ENCODE data around the gene TNNI3.
"Not testable (repeated sequence)": the region's sequence is repeated elsewhere in the genome, so short reads cannot be mapped to it uniquely, and the experiment has no call there.

Gene TNNI3

DNA sequence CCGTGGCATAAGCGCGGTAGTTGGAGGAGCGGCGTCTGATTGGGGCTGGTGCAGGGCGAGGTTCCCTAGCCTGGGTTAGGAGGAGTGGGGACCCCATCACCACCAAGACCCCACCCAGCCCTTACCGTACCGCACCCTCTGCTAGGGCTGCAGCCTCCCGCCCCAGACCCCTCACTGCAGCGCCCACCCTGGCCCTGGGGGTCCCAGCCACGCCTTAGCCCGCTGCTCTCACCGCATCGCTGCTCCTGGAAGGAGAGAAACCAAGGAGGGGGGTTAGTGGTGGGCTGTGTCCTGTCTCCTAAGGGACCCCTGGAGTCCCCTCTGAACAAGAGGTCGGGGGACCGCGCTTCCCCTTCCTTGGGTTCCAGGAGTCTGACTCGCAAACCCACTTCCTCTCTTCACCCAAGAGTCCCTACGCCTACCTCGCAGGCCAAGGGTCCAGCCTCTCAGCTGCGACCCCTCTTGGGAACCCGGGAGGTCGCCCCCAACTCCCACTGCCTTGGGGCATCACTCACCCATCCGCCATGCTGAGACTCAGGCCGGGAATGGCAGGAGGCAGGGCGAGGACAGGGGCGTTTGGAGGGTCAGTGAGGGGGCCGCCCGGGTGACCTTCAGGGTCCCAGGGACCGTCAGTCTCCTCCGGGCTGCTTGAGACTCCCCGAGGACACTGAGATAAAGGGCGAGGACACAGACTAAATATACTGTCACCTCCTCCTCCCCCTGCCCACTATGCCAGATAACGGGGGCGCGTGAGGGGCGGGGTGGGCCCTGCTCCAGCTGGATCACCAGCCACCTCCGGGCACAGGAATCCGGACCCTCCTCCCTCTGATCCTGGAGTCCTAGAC is at the start of gene TNNI3:
Gene TNNI3, minus strand, starts transcription at position 669 of the 845 bp plus-strand sequence. Its CDS starts 143 bp downstream, at position 526.
- no peak for DNase-seq (ENCODE audit: low read depth)

DNA sequence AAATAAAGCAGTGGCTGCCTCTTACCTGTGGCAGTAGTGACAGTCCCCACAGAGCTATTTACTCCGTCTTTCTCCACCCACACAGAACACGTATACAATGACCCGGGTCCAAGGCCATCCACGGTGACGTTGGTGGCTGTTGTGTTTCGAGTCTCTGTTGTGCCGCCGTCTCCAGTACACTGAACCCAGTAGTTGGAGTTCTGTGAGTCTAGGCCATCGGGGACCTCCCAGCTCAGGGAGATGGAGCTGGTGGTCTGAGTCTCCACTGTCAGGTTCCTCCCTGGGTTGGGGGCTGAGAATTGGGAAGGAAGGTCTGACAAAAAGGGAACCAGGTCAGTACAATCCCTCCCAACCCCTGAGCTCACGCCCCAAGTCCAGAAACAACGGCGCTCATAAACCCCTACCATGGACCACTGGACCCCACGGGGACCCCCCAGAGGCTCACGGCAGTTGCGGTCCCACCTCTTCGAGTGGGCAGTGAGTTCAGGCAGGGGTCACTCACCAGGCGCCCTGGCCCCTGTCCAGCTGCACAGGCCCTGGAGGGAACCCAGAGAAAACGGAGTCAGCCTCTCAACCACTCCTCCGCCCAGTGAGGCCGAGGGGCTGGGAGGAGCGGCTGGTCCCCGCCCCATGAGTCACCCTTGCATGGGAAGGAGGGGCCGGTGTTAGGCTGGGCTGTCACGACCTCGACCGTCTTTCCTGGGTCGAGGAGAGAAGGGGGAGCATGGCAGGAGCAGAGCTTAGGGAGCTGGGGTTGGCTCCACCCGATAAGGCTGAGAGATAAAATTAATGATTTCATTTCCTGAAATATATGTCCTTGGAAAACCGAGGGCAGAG is 49.4 kb upstream of the TNNI3 start:
- no peak for DNase-seq (ENCODE audit: low read depth)

DNA sequence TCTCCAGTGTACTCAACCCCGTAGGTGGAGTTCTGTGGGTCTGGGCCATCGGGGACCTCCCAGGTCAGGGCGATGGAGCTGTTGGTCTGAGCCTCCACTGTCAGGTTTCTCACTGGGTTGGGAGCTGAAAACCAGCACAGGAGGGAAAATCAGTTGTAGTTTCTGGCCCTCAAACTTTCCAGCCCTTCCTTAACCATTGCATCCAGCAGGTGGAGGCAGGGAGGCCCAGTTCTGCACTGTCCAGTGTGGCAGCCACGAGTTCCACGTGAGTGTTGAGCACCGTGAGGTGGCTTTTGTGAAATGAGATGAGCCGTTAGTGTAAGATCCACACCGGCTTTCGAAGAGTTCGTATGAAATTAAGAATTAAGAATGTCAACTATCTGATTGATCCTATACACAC is 44.7 kb upstream of the TNNI3 start:
- not testable (repeated sequence) for DNase-seq (ENCODE audit: low read depth)

DNA sequence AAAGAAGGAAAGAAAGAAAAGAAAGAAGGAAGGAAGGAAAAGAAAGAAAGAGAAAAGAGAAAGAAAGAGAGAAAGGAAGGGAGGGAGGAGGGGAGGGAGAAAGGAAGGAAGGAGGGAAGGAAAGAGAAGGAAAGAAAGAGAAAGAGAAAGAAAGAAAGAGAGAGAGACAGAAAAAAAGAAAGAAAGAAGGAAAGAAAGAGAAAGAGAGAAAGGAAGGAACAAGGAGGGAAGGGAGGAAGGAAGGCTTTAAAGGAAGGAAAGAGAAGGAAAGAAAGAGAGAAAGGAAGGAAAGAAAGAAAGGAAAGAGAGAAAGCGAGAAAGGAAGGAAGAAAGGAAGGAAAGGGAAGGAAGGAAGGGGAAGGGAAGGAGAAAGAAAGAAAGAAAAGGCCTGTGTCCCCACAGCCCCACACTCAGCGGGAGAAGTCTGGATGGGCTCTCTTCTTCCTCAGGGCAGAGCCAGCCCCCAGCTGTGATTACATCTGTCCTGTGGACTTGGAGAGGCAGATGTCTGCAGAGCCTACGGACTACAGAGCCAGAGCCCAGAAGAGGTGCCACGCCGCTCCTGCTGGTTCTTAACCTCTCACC is 42.2 kb upstream of the TNNI3 start:
- no peak for DNase-seq (ENCODE audit: low read depth)

DNA sequence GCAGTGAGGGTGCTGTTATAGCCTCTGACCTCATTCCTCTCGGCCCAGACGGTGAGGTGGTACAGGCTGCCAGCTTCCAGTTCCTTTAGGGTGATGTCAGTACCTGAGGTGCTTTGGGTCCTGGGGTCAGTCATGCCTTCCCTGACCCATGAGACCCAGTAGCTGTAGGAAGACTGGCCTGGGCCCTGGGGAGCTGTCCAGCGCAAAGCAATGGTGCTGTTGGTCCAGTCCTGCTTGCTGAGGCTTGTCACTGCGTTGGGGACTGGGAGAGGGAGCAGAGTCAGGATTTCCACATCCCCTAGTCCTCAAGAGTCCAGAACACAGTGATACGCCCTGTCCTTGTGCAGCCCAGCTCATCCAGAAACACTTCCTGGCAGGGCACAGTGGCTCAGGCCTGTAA is 41.1 kb upstream of the TNNI3 start:
- DNase-seq (ENCODE audit: low read depth): no peak

DNA sequence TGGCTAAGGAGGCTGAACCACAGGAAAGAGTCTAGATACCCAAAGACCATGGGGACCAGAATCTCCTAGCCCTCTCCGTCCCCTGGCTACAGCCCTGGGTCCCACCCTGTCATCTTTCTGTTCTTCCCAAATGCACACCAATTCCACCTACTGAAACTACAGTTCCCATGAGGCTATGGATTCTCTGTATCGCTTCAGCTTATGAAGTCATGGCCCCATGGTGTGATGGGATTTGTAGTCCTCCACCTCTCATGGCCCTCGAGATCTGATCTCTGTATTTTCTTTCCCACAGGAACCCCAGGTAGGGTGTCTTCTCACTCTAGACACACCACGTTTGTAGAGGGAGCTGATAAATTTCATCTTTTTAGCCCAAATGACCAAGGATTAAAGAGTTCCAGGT is 40.0 kb upstream of the TNNI3 start:
- no peak for DNase-seq (ENCODE audit: low read depth)

DNA sequence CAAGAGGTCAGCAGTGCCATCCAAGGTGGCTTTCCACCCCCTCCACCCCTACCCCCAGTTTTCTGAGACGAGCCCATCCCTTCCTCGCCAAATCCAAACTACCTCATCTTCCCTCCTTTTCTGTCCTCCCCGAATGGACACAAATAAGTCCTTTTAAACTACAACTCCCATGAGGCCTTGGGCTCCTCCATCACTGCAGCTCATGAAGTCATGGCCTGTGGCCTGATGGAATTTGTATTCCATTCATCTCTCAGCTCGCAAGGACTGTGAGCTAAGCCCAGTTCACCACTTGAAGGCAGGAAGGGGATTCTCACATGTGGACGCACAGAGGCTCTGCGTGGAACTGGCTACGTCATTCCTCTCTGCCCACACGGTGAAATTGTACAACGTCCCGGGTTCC is 39.3 kb upstream of the TNNI3 start:
- DNase-seq (ENCODE audit: low read depth): no peak

DNA sequence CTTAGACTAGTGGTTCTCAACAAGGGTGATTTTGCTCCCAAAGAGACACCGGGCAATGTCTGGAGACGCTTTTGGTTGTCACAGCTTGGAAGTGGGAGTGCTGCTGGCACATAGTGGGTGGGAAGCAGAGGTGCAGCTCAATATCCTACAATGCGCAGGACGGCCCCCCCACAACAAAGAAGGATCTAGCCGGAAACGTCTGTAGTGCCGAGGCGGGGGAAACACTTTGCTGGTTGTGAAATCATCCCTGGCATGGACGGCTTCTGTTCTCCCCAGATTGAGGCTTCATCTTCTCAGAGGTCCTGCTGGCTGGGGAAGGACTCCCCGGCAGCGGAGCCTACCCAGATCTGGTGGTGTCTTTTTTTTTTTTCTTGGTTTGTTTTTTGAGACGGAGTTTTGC is 35.9 kb upstream of the TNNI3 start:
- no peak for DNase-seq (ENCODE audit: low read depth)

DNA sequence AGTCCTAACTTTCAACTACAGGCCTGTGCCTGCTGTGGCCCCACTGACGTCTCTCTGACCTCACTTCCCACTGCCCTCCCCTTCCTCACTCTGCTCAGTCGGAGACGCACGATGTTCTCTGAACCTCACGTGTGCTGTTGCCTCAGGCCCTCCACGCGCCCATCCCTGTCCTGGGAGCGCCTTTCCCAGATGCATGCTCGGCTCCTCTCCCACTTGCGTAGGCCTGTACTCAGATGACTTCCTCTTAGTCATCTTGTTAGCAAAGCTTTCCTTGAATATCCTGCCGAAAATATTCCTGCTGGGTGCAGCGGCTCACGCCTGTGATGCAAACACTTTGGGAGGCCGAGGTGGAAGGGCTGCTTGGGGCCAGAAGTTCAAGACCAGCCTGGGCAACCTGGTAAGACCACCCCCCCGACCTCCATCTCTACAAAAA is 31.9 kb upstream of the TNNI3 start:
- DNase-seq (ENCODE audit: low read depth): no peak

DNA sequence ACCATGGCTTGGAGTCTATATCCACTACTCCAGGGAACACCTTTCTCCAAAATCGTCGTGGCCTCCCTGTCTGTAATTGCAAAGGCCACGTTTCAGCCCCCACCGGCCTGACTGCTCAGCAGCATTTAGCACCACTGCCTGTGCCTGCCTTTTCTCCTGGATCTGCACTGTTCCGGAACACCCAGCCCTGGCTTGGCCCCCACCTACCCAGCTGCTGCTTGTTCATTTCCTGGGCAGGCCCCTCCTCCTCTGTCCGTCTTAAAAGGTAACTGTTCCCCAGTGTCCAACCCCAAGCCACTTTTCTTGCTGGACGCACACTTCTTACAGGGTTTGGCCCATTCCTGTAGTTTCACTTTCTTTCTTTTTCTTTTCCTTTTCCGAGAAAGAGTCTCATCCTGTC is 31.1 kb upstream of the TNNI3 start:
- DNase-seq (ENCODE audit: low read depth): no peak

DNA sequence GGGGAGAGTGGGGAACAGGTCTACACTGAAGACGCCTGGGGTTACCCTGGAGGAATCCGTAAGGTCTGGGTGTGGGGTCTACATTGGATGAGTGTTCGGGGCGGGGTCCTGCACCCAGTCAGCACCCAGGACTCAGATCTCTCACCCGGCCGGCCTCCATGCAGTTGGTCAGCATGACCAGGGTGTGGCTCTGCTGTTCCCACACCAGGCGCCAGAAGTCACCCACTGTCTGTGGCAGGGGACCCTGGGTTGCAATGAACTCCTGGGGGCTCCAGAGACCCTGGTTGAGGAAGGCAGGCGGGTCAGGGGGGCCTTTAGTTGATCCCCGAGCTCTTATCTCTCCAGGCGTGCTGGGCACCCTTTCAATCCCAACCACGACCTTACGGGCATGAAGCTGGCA is 28.5 kb upstream of the TNNI3 start:
- DNase-seq (ENCODE audit: low read depth): no peak

DNA sequence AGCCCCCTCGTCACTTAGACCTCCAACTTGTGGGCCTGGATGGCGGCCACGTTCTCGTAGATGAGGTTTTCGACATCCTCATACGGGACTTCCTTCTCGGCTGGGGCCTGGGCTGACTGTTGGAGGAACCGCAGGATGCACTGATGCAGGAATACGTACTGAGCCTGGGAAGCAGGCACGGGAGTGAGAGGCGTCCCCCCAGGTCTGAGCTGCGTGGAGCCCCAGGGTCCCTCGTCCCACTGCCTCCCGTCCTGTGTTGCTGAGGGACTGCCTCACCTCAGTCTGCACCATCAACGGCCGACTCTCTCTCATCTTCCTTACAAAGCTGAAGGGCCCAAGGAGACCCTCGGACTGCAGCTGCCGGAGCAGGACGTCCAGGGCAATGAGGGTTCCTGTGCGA is 24.2 kb upstream of the TNNI3 start:
- DNase-seq (ENCODE audit: low read depth): no peak

DNA sequence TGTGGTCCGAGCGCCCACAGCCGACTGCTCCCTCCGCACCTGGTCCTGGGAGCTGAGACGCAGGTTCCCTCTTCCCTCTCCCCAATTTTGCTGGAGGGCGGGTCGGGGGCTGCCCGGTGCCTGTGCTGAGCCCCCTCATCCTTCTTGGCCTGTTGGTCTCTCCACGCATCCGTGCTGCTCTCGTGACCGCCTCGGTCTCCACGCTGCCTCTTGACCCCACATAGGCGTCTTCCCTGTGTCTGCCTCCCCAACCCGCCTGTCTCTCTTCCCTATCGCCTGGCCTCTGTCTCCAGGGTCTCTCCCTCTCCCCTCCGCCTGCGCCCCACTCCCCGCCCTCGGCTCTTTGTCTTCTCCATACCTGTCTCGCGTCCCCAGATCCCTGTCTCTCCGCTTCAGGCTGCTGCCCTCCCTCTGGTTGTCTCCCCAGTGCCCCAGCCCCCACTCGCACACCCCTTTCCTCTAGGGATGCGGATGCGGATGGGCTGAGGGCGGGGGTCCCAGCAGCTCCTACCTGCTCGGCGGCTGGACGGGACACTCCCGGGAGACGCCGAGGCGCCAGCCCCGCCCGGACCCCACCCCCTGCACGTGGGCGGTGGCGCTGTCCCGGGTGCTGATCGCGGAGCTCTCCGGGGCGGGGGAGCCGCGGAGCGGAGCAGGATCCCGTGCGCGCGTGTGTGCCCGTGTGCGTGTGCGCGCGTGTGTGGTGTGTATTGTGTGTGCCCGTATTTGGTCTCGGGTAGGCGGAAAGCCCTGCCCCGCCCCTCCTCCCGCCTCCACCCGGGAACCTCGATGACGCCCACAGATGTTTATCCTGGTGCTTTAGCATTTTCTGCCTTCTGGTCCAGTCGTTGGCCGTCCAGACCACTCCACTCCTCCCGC is 22.3 kb upstream of the TNNI3 start, which contains the start of gene SYT5:
Gene SYT5, minus strand, starts transcription at position 684 of the 879 bp plus-strand sequence. CDS start 1,248 bp downstream, outside the sequence.
- DNase-seq (ENCODE audit: low read depth): peak; percentile 57

DNA sequence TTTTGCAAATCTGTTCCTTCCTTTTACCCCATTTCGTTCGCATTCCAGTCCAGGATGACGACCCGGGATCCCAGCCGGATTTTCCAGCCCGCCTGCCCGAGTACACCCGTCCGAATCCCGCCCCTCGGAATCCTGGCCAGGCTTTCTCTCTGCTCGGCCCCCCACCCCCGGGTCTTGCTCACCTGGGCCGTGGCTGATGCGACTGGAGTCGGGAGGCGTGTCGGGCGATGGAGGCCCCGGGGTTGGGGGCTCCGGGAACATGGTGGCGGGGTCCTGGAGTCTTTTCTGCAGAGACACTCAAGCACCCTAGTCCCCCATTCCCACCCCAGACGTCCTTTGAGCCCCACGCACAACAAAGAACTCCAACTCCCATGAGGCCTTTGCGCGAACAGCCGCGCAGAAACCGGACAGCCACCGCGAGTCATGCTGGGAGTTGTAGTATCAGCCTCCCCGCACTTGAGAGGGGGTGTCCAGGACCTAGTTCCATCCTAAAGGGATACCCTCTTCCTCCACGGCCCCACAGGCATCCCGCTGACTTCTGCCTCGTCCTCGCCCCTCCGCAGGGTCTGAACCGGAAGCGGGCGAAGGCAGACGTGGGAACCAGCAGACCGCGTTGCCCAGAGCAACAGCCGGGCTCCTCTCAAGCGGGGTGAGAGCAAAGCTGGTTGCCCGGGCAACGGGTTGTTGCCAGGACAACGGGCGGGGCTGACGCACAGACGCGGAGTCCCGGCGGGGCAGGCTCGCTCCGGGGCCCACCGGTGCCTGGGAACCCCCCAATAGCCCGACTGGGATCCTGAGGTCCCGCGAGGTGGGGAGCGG is 21.5 kb upstream of the TNNI3 start:
- DNase-seq (ENCODE audit: low read depth): peak; percentile 89

DNA sequence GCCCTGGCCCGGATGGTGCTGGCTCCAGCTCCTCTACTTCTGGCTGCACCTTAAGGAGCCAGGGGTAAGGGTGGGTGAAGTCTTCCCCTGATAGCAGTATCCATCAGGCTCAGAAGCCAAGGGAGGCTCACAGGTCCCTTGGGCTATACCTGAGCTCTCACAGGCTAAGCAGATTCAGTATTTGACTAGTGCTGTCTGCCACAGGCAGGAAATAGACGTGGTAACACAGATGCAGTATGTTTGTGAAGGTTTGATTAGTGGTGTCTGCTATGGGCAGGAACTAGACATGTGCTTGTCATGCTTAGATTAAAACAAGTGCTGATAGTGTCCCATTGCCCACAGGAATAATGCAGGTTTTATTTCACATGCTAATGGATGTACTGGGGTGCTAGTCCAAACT is 18.5 kb upstream of the TNNI3 start:
- DNase-seq (ENCODE audit: low read depth): no peak

DNA sequence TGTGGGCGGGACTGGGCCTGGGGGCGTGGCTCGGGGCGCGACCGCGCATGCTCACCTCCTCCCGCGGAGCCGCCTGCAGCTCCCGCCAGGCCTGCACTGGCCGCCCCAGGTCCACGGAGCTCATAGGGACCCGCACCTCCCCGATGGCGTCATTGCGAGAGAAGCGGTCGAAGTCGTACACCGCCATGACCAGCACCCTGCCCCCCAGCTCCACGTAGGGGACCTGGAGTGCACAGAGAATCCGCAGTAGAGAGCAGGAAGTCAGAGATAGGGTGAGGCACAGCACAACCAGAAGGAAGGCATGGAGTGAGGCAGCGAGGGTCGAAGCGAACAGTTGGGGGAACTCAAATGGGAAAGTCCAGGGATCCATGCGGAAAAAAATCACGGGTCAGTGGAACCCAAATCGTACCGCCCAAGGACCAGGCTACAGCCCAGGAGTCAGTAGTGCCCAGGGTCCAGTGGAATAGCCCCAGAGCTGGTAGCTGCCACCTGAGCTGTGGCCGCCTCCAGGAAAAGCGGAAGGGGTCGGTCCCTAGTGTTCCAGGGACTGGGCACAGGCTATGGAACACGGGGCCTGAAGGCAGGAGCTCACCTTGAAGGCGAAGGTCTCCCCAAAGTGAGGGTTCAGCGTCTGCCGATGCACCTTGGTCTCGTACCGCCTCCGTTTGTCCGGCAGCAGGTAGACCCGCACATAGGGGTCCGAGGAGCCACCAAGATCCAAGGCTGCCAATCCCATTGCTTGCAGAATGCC is 17.8 kb upstream of the TNNI3 start:
- DNase-seq (ENCODE audit: low read depth): no peak

DNA sequence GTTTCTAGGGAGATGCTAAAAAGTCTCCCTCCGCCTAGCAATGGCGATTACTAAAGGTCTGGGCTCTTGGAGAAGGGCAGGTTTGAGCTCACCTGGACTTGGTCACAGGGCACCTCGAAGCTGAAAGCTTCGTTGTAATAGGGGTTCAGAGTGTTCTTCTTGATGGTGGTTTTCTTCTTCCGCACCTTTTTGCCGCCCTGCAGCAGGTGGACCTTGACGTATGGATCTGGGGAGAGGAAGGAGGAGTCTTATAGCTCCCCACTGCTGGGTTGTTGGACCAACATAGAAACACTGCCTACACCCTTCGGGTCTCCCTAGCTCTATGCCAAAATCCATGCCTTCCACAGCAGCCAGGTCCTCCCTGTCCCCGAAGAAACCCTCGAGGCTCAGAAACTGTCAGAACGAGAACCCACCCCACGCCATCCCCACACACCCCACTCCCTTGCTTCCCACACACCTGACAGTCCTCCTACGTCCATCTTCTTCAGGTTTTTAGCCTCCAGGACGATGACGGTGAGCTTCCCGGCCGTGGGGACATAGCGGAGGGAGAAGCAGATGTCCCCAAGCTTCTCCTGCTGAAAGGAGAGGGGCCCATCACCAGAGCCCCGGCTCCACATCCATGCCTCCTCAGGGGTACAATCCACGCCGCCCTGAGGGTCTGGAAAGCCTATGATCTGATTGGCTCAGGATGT is 17.0 kb upstream of the TNNI3 start:
- no peak for DNase-seq (ENCODE audit: low read depth)

DNA sequence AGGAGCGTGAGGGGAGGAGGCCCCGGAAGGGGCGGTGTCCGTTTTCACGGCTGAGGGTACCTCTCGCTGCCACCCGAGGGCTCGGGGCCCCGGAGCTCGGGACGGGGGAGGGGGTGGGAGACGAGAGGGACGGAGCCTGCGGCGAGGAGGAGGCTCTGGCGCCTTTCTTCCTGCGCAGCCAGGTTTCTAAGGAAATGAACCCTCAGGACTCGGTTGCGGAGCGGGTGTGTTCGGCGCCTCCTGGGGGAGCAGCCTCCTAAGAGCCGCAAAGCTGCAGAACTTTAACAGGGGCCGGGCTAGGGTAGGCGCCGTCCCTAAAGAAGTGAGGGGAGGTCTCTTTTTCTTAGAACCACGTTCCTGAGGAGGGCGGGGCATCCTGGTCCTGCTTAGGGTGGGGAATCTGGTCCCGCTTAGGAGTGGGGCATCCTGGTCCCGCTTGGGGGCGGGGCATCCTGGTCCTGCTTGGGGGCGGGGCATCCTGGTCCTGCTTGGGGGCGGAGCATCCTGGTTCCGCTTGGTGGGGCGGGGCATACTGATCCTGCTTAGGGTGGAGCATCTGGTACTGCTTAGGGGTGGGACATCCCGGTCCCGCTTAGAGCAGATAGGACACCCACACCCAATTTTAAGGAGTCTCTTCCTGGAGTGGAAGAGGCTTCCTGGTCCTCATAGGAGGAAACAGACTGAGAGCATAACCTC is 16.3 kb upstream of the TNNI3 start:
- DNase-seq (ENCODE audit: low read depth): no peak

DNA sequence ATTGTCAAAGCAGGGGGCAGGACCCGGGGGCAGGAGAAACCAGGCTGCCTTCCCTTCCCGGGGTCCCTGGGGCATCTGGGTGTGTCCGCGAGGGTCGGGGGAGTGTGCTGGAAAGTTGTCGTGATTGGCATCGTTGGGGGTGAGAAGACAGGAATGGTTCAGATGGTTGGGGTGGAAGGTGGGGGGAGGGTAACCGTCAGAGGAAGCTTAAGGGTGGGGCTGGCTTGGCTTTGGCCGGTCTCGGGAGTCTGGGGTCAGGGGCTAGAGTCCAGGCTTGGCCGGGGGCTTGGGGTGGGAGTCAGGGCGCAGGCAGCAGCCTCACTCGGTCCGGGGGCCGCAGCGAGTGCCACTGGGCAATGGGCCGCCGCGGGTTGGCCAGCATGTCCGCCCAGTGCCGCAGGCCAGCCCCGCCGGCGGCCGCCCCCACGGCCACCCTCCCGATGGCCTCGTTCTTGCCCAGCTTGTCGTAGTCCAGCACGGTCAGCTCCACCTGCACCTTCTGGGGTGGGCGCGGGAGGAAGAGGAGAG is 15.7 kb upstream of the TNNI3 start:
- DNase-seq (ENCODE audit: low read depth): no peak

Data from activated T-cell treated with anti-CD3 and anti-CD28 coated beads for 1 hour (primary cell).